Kidney epithelial cell (primary cell): Measurements from ENCODE around the gene HGFAC. TPM values are rescaled to one million over a fixed set of nuclear protein-coding genes. Genes with fewer than 3 reads are reported as not detected.

Source experiments
- DNase-seq: peaks from one replicate; pipeline ENCODE4 v3.0.0-alpha.2; 2010; ENCODE audit warnings: low read depth
- H3K27me3 ChIP-seq: 2 replicates; pipeline ENCODE4 v1.6.0; 2011; ENCODE audit warnings: low read length; ENCODE audit not compliant: control insufficient read depth, insufficient read depth
- H3K36me3 ChIP-seq: 2 replicates; pipeline ENCODE4 v1.5.1; 2011; ENCODE audit warnings: low read length; ENCODE audit not compliant: control insufficient read depth, insufficient read depth
- H3K4me3 ChIP-seq: 2 replicates; pipeline ENCODE4 v1.5.1; 2011; ENCODE audit warnings: low read depth, mild to moderate bottlenecking, control low read depth, low read length
- total RNA-seq: library from RNA; depleted of rRNA; stranded (reverse); fragments of >200 nt; gene quantifications from 2 replicates; pipeline ENCODE4 v1.2.3, GENCODE V29; 2015
- TF ChIP-seq, protein P1 (sequence below): IDR thresholded peaks from 2 replicates; pipeline ENCODE4 v1.5.1; 2011; ENCODE audit warnings: mild to moderate bottlenecking, moderate library complexity, low read length, control low read depth, inconsistent platforms; ENCODE audit not compliant: insufficient read depth, poor library complexity, severe bottlenecking

Gene HGFAC
- total RNA-seq, 1 donor from 2014 or later, result not detected

DNA sequence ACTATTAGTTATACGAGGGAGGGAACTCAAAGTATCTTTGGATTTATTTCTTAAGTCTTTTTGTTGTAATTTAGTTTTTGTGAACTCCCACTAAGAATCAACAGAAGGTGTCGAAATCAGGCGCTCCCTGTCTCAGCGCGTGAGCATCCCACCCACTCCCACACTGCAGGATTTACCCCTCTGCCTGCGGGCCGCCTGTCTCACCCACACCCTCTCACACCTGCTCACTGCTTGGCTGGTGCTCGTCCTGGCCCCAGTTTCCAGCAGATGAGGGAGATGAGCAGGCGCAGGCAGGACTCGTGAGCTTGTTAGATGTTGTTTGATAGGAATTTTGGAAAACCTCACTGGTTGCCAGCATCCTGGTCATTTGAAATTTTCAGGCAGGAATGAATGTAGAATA lies 20.8 kb upstream of the HGFAC start:
- DNase-seq, result no peak
- Histone ChIP-seq H3K4me3 (no peak overlapping the region), H3K36me3 (no peaks in the 10 kb centered on the region), H3K27me3 (no peaks in the 10 kb centered on the region)
- TF ChIP-seq, protein P1, sequence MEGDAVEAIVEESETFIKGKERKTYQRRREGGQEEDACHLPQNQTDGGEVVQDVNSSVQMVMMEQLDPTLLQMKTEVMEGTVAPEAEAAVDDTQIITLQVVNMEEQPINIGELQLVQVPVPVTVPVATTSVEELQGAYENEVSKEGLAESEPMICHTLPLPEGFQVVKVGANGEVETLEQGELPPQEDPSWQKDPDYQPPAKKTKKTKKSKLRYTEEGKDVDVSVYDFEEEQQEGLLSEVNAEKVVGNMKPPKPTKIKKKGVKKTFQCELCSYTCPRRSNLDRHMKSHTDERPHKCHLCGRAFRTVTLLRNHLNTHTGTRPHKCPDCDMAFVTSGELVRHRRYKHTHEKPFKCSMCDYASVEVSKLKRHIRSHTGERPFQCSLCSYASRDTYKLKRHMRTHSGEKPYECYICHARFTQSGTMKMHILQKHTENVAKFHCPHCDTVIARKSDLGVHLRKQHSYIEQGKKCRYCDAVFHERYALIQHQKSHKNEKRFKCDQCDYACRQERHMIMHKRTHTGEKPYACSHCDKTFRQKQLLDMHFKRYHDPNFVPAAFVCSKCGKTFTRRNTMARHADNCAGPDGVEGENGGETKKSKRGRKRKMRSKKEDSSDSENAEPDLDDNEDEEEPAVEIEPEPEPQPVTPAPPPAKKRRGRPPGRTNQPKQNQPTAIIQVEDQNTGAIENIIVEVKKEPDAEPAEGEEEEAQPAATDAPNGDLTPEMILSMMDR, result no peak

DNA sequence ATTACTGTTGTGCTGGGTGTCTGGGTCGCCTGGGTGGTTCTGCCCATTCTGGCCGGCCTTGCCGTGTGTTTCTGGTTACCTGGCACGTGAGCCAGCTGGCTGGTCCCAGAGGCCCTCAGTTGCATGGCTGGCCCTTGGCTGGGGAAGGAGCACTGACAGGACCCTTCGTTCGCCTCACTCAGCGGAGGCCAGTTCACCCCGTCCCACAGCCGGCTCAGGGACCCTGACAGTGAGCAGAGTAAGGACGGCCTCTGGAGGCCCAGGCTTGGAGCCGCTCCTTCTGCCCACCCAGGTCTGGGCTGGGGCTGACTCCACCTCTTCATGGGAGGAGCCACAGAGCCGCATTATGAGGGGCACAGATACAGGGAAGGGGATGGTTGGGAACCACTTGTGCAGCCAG lies 20.3 kb upstream of the HGFAC start:
- no peak for DNase-seq
- no peaks in the 10 kb centered on the region for H3K36me3 ChIP-seq
- H3K4me3 ChIP-seq, result no peak overlapping the region
- H3K27me3 ChIP-seq, result no peaks in the 10 kb centered on the region
- TF ChIP-seq, protein P1, result no peak

DNA sequence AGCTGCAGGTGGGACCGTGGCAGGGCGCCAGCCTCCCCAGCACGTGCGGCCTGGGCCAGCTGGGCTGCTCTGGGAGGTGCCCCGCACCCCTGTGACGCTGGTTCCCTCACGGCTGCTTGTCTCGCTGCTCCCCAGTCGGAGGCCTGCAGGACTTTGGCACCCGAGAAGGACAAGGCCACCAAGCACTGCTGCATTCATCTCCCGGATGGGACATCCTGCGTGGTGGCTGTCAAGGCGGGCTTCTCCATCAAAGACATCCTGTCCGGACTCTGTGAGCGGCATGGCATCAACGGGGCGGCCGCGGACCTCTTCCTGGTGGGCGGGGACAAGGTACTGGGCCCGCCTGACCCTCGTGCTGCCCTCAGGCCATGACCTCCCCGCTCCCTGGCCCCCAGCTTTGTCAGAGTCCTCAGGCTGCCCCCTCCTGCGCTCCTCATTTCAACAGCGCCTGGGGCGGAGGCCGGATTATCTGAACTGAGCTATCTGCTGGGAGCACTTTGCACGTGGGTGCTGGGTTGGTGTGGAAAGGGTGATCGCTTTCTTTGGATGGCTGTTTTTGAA lies 19.4 kb upstream of the HGFAC start:
- no peak overlapping the region for H3K4me3 ChIP-seq
- DNase-seq, result no peak
- TF ChIP-seq, protein P1, result no peak

DNA sequence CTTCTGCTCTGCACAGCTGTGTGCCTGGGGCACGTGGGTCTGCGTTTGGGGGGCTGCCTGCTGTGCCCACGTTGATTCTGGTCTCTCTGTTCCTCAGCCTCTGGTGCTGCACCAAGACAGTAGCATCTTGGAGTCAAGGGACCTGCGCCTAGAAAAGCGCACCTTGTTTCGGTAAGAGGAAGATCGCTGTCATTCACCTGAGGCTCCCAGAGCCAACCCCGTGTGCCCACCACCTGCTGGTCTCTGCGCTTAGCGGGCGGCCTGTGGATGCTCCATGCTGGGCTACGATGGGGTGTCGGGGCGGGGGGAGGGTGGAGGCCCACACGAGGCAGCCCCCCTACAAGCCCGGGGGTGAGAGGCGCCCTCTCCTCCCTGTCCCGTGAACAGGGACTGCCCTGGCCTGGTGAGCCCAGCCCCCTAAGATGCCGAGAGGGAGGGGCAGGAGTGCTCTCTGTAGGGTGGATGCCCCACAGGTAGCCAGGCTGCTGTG lies 18.9 kb upstream of the HGFAC start:
- Histone ChIP-seq H3K36me3 (no peaks in the 10 kb centered on the region), H3K27me3 (no peaks in the 10 kb centered on the region), H3K4me3 (no peak overlapping the region)
- TF ChIP-seq, protein P1, result no peak
- DNase-seq, result no peak

More for the DNA sequence above, 19.4 kb upstream of the HGFAC start:
- Histone ChIP-seq H3K36me3 (no peaks in the 10 kb centered on the region), H3K27me3 (no peaks in the 10 kb centered on the region)

DNA sequence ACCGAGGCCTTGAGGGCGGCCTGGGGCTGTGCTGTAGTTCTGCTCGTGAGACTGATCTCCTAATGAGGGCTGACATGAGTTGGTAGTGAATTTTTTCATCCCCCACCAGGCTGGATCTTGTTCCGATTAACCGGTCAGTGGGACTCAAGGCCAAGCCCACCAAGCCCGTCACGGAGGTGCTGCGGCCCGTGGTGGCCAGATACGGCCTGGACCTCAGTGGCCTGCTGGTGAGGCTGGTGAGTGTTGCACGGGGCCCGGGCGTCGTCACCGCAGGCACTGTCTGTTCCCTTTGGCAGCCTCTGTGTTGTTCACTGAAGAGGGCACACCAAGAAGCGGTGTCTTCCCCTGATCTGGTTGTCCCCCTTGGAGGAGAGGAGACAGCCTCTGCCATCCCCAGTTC lies 18.4 kb upstream of the HGFAC start:
- Histone ChIP-seq H3K36me3 (no peaks in the 10 kb centered on the region), H3K4me3 (no peak overlapping the region), H3K27me3 (no peaks in the 10 kb centered on the region)
- TF ChIP-seq, protein P1, result no peak
- no peak for DNase-seq

DNA sequence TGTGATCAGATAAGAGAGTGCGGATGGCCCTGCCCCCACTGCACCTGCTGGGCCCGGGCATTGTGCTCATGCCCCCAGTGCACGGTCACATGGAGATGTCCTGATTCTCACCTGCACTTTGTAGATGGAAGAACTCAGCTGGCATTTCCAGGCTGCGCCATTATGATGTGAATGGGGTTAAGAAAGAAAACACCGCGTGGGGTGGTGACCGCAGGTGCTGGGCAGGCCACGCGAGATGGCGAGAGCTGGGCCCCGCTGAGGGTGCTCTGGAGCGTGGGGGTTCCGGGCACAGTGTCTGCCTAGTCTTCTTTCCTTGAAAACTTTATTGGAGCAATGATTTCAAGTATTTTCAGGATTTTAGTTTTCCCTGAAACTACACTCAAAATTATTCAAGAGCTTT lies 17.8 kb upstream of the HGFAC start:
- DNase-seq, result no peak
- no peak overlapping the region for H3K4me3 ChIP-seq
- H3K36me3 ChIP-seq, result no peaks in the 10 kb centered on the region
- H3K27me3 ChIP-seq, result no peaks in the 10 kb centered on the region
- TF ChIP-seq, protein P1, result no peak
